Gastrocnemius medialis (tissue), 4 donors: Measurements from ENCODE around the gene HOXA9.

Source experiments
- POLR2A ChIP-seq, 2 donors: fragments of 450-650 bp; IDR thresholded peaks; one replicate each; pipeline ENCODE4 v1.6.1; 2017; ENCODE audit warnings: antibody characterized with exemption in 2 of 2, mild to moderate bottlenecking in 2 of 2, moderate library complexity in 2 of 2
- TF ChIP-seq, protein P1 (sequence below), 5 experiments: fragments of 450-650 bp in 3 of 5; fragments of 200-600 bp in 2 of 5; sonication (generic) in 2 of 5; IDR thresholded peaks in 4 of 5; conservative IDR thresholded peaks in 1 of 5; 1 replicate in 4 of 5; 2 replicates in 1 of 5; pipeline ENCODE4 v1.5.1; 2016 to 2019; ENCODE audit warnings: antibody characterized with exemption in 5 of 5, mild to moderate bottlenecking in 3 of 5, moderate library complexity in 3 of 5

GRCh38 chr7:27180431-27181420, 15.4 kb upstream of the HOXA9 start:
- TF ChIP-seq, protein P1, sequence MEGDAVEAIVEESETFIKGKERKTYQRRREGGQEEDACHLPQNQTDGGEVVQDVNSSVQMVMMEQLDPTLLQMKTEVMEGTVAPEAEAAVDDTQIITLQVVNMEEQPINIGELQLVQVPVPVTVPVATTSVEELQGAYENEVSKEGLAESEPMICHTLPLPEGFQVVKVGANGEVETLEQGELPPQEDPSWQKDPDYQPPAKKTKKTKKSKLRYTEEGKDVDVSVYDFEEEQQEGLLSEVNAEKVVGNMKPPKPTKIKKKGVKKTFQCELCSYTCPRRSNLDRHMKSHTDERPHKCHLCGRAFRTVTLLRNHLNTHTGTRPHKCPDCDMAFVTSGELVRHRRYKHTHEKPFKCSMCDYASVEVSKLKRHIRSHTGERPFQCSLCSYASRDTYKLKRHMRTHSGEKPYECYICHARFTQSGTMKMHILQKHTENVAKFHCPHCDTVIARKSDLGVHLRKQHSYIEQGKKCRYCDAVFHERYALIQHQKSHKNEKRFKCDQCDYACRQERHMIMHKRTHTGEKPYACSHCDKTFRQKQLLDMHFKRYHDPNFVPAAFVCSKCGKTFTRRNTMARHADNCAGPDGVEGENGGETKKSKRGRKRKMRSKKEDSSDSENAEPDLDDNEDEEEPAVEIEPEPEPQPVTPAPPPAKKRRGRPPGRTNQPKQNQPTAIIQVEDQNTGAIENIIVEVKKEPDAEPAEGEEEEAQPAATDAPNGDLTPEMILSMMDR (IDR thresholded peaks at IDR 0.05 in 4 of 5, conservative IDR thresholded peaks at IDR 0.05 in 1 of 5): no peak
- no peak for TF ChIP-seq POLR2A (IDR thresholded peaks at IDR 0.05)
